ENCODE results near the gene SRRM3.

GRCh38 chr7:76325811-76326210 is 124.1 kb downstream of the SRRM3 start:
- TF ChIP-seq CTCF (optimal IDR thresholded peaks at IDR 0.05 in 1 of 3, IDR thresholded peaks at IDR 0.05 in 1 of 3, conservative IDR thresholded peaks at IDR 0.05 in 1 of 3; ENCODE audit: extremely low read depth in 1 of 3, insufficient read depth in 2 of 3, low read length in 3 of 3) (no peak), EZH2 (IDR thresholded peaks at IDR 0.05; ENCODE audit: low read length) (no peak)
